Gastroesophageal sphincter (tissue), 4 donors: Measurements from ENCODE around the gene PDE8B. TPM values are rescaled to one million over a fixed set of nuclear protein-coding genes. Genes with fewer than 3 reads are reported as not detected.

ENCODE experiments used
- ATAC-seq: fragments of 150-250 bp; one replicate; pipeline ENCODE4 v1.9.1; 2016; ENCODE audit warnings: mild to moderate bottlenecking, moderate library complexity
- H3K27ac ChIP-seq, 4 donors: fragments of 200-600 bp; sonication (generic) in 3 of 4; 1 replicate in 3 of 4; 2 replicates in 1 of 4; pipeline ENCODE4 v1.5.1; 2016 to 2019
- H3K27me3 ChIP-seq: fragments of 200-600 bp; sonication (generic); one replicate; pipeline ENCODE4 v1.5.1; 2019
- H3K36me3 ChIP-seq, 2 donors: fragments of 200-600 bp; sonication (generic); one replicate each; pipeline ENCODE4 v1.5.1; 2019; ENCODE audit warnings: control low read depth in 1 of 2
- H3K4me1 ChIP-seq, 3 donors: fragments of 200-600 bp; sonication (generic); 1 replicate in 2 of 3; 2 replicates in 1 of 3; pipeline ENCODE4 v1.5.1; 2016 to 2019; ENCODE audit warnings: control low read depth in 2 of 3
- H3K4me3 ChIP-seq, 2 donors: fragments of 200-600 bp; sonication (generic); one replicate each; pipeline ENCODE4 v1.5.1; 2019; ENCODE audit warnings: mild to moderate bottlenecking in 1 of 2, moderate library complexity in 1 of 2
- H3K9me3 ChIP-seq, 3 donors: fragments of 200-600 bp; sonication (generic); one replicate each; pipeline ENCODE4 v1.5.1; 2017 to 2019; ENCODE audit warnings: control low read depth in 2 of 3
- CTCF ChIP-seq, 4 experiments: fragments of 200-600 bp in 2 of 4; fragments of 450-650 bp in 2 of 4; sonication (generic) in 1 of 4; IDR thresholded peaks; one replicate each; pipeline ENCODE4 v1.5.1; 2017 to 2019; ENCODE audit warnings: antibody characterized with exemption in 4 of 4, mild to moderate bottlenecking in 2 of 4, moderate library complexity in 2 of 4
- EP300 ChIP-seq: sonication (generic); formaldehyde crosslinking; IDR thresholded peaks from one replicate; pipeline ENCODE4 v1.6.1; 2017; ENCODE audit warnings: antibody characterized with exemption, mild to moderate bottlenecking
- POLR2A ChIP-seq, 2 donors: fragments of 450-650 bp; IDR thresholded peaks; one replicate each; pipeline ENCODE4 v1.6.1; 2017; ENCODE audit warnings: antibody characterized with exemption in 2 of 2, mild to moderate bottlenecking in 2 of 2, moderate library complexity in 1 of 2
- POLR2AphosphoS5 ChIP-seq: sonication (generic); formaldehyde crosslinking; IDR thresholded peaks from one replicate; pipeline ENCODE4 v1.6.1; 2017; ENCODE audit warnings: antibody characterized with exemption
- WGBS, 2 donors: methylation state at CpG; one replicate each; pipeline ENCODE4 v1.1.5; 2018; ENCODE audit warnings: low coverage in 1 of 2; 5-methylcytosine and 5-hydroxymethylcytosine counted together
- total RNA-seq, 4 donors: library from RNA; depleted of rRNA; stranded (reverse); fragments of >200 nt; gene quantifications; one replicate each; pipeline ENCODE4 v1.1.0, GENCODE V29; 2016

Gene PDE8B
- total RNA-seq, 4 donors from 2014 or later = 0.96 to 11.0 (median 2.3) TPM

GRCh38 chr5:77186652-77187370 lies 23.7 kb upstream of the PDE8B start:
- 80 to 100% methylated on average over 1 to 2 of the region's 2 CpGs for WGBS, 2 donors
- Histone ChIP-seq H3K4me3 (no peak overlapping the region), H3K27ac (no peak overlapping the region), H3K9me3 (peaks cover 0 to 11% (median 0%) of the 10 kb centered on the region in 3 donors), H3K36me3 (no peaks in the 10 kb centered on the region), H3K27me3 (no peaks in the 10 kb centered on the region), H3K4me1 (no peaks in the 10 kb centered on the region)
- TF ChIP-seq EP300 (no peak), CTCF (IDR thresholded peaks at IDR 0.05) (no peak), POLR2AphosphoS5 (no peak), POLR2A (IDR thresholded peaks at IDR 0.05) (no peak)
- no peak for ATAC-seq

GRCh38 chr5:77189421-77189820 lies 21.1 kb upstream of the PDE8B start:
- 79 to 100% methylated on average over 1 to 2 of the region's 2 CpGs for WGBS, 2 donors

GRCh38 chr5:77192441-77193050 lies 17.9 kb upstream of the PDE8B start:
- TF ChIP-seq POLR2A (IDR thresholded peaks at IDR 0.05) = no peak
- TF ChIP-seq CTCF (IDR thresholded peaks at IDR 0.05) = no peak
- TF ChIP-seq POLR2AphosphoS5 = no peak
- Histone ChIP-seq H3K4me3 (no peak overlapping the region), H3K9me3 (no peaks in the 10 kb centered on the region), H3K27me3 (no peaks in the 10 kb centered on the region), H3K4me1 (no peaks in the 10 kb centered on the region), H3K27ac (no peak overlapping the region), H3K36me3 (no peaks in the 10 kb centered on the region)
- ATAC-seq = no peak
- WGBS, 2 donors = 45 to 54% methylated on average over 2 of the region's 2 CpGs

More at GRCh38 chr5:77189421-77189820, 21.1 kb upstream of the PDE8B start:
- TF ChIP-seq EP300 (no peak), CTCF (IDR thresholded peaks at IDR 0.05) (no peak), POLR2A (IDR thresholded peaks at IDR 0.05) (no peak), POLR2AphosphoS5 (no peak)
- no peak for ATAC-seq
- Histone ChIP-seq H3K9me3 (peaks cover 0 to 9% (median 0%) of the 10 kb centered on the region in 3 donors), H3K4me3 (no peak overlapping the region), H3K27ac (no peak overlapping the region), H3K36me3 (no peaks in the 10 kb centered on the region), H3K4me1 (no peaks in the 10 kb centered on the region), H3K27me3 (no peaks in the 10 kb centered on the region)

DNA sequence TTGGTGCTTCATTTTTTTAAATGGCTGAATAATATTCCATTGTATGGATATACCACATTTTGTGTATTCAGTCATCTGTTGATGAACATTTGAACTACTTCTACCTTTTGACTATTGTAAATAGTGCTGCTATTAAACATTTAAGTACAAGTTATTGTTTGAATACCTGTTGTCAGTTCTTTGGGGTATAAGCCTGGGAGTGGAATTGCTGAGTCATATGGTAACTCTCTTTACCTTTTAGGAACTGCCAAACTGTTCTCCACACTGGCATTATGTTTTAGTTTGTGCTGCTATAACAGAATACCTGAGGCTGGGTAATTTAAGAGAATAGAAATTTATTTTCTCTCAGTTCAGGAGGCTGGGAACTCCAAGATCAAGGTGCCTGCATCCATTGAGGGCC lies 15.7 kb upstream of the PDE8B start:
- H3K4me3 ChIP-seq = no peak overlapping the region
- ATAC-seq = no peak
- TF ChIP-seq POLR2AphosphoS5 (no peak), CTCF (IDR thresholded peaks at IDR 0.05) (no peak), POLR2A (IDR thresholded peaks at IDR 0.05) (no peak), EP300 (no peak)
- H3K27ac ChIP-seq = no peak overlapping the region
- no peaks in the 10 kb centered on the region for H3K9me3 ChIP-seq
- no peaks in the 10 kb centered on the region for H3K27me3 ChIP-seq
- no peaks in the 10 kb centered on the region for H3K4me1 ChIP-seq
- no peaks in the 10 kb centered on the region for H3K36me3 ChIP-seq
